Measurements from ENCODE around the gene PITPNC1.
"Not testable (repeated sequence)": the region's sequence is repeated elsewhere in the genome, so short reads cannot be mapped to it uniquely, and the experiment has no call there.

PITPNC1 gene

GRCh38 chr17:67376737-67377487 is at the start of gene PITPNC1:
Gene PITPNC1 (plus strand): TSS chr17:67377281.
- DNase-seq: no peak

GRCh38 chr17:67328026-67328425 is 49.1 kb upstream of the PITPNC1 start:
- no peak for DNase-seq

GRCh38 chr17:67331381-67332161 is 45.5 kb upstream of the PITPNC1 start:
- not testable (repeated sequence) for DNase-seq

- not testable (repeated sequence) for DNase-seq
These were observed 44.9 kb upstream of the PITPNC1 start for GRCh38 chr17:67332162-67332508.

GRCh38 chr17:67335245-67335835 is 41.7 kb upstream of the PITPNC1 start:
- DNase-seq: no peak

GRCh38 chr17:67336859-67337258 is 40.2 kb upstream of the PITPNC1 start:
- DNase-seq: no peak

- DNase-seq: not testable (repeated sequence)
These were observed 38.7 kb upstream of the PITPNC1 start for GRCh38 chr17:67338353-67338752.

- no peak for DNase-seq
These were observed 33.8 kb upstream of the PITPNC1 start for GRCh38 chr17:67343237-67343636.

GRCh38 chr17:67347826-67348225 is 29.3 kb upstream of the PITPNC1 start:
- DNase-seq: no peak

- DNase-seq: no peak
These were observed 27.7 kb upstream of the PITPNC1 start for GRCh38 chr17:67349420-67349819.

GRCh38 chr17:67353161-67353560 is 23.9 kb upstream of the PITPNC1 start:
- no peak for DNase-seq

GRCh38 chr17:67353929-67354574 is 23.0 kb upstream of the PITPNC1 start:
- DNase-seq: no peak

GRCh38 chr17:67358612-67359011 is 18.5 kb upstream of the PITPNC1 start:
- no peak for DNase-seq

- DNase-seq: no peak
These were observed 16.9 kb upstream of the PITPNC1 start for GRCh38 chr17:67359960-67360791.

- no peak for DNase-seq
These were observed 16.2 kb upstream of the PITPNC1 start for GRCh38 chr17:67360880-67361279.

GRCh38 chr17:67362173-67362572 is 14.9 kb upstream of the PITPNC1 start:
- DNase-seq: no peak

GRCh38 chr17:67364847-67365737 is 12.0 kb upstream of the PITPNC1 start:
- DNase-seq: no peak

GRCh38 chr17:67365738-67366192 is 11.3 kb upstream of the PITPNC1 start:
- no peak for DNase-seq

- DNase-seq: peak; percentile 40
These were observed 10.6 kb upstream of the PITPNC1 start, which contains the start of gene PSMD12 for GRCh38 chr17:67366193-67367157. Gene PSMD12 (minus strand): TSS chr17:67366577. CDS start chr17:67366519, 58 bp downstream.

GRCh38 chr17:67369676-67370075 is 7.4 kb upstream of the PITPNC1 start:
- no peak for DNase-seq
